Ishikawa (cell line): ENCODE results near the gene MYO5B.

ENCODE experiments used
- CEBPB ChIP-seq: IDR thresholded peaks from 2 replicates; pipeline ENCODE4 v1.6.1; 2012
- CREB1 ChIP-seq: IDR thresholded peaks from 2 replicates; pipeline ENCODE4 v1.6.1; 2012; ENCODE audit warnings: low read depth
- EGR1 ChIP-seq: IDR thresholded peaks from 2 replicates; pipeline ENCODE4 v1.6.1; 2012
- EP300 ChIP-seq: IDR thresholded peaks from 2 replicates; pipeline ENCODE4 v1.6.1; 2012; ENCODE audit warnings: borderline replicate concordance
- FOXM1 ChIP-seq: IDR thresholded peaks from 2 replicates; pipeline ENCODE4 v1.6.1; 2012; ENCODE audit warnings: low read depth, borderline replicate concordance
- MAX ChIP-seq: IDR thresholded peaks from 2 replicates; pipeline ENCODE4 v1.6.1; 2012
- NFIC ChIP-seq: IDR thresholded peaks from 2 replicates; pipeline ENCODE4 v1.6.1; 2012
- RAD21 ChIP-seq: IDR thresholded peaks from 2 replicates; pipeline ENCODE4 v1.6.1; 2012; ENCODE audit warnings: low read depth
- TAF1 ChIP-seq: IDR thresholded peaks from 2 replicates; pipeline ENCODE4 v1.6.1; 2012; ENCODE audit warnings: low read depth, mild to moderate bottlenecking
- TCF12 ChIP-seq: IDR thresholded peaks from 2 replicates; pipeline ENCODE4 v1.6.1; 2012; ENCODE audit warnings: low read depth
- TEAD4 ChIP-seq: IDR thresholded peaks from 2 replicates; pipeline ENCODE4 v1.6.1; 2012
- USF1 ChIP-seq: IDR thresholded peaks from 2 replicates; pipeline ENCODE4 v1.6.1; 2012
- YY1 ChIP-seq: IDR thresholded peaks from 2 replicates; pipeline ENCODE4 v1.6.1; 2012; ENCODE audit warnings: low read depth
- ZBTB7A ChIP-seq: IDR thresholded peaks from 2 replicates; pipeline ENCODE4 v1.6.1; 2012; ENCODE audit warnings: low read depth
- TF ChIP-seq, protein P1 (sequence below): IDR thresholded peaks from 2 replicates; pipeline ENCODE4 v1.6.1; 2012; ENCODE audit warnings: low read depth, mild to moderate bottlenecking

MYO5B gene

GRCh38 chr18:49845629-49846360 lies 349.2 kb downstream of the MYO5B start:
- TF ChIP-seq TEAD4, result no peak
- TF ChIP-seq EP300, result no peak
- TF ChIP-seq NFIC, result no peak
- no peak for TF ChIP-seq EGR1
- no peak for TF ChIP-seq MAX
- no peak for TF ChIP-seq RAD21
- TF ChIP-seq CEBPB, result no peak

DNA sequence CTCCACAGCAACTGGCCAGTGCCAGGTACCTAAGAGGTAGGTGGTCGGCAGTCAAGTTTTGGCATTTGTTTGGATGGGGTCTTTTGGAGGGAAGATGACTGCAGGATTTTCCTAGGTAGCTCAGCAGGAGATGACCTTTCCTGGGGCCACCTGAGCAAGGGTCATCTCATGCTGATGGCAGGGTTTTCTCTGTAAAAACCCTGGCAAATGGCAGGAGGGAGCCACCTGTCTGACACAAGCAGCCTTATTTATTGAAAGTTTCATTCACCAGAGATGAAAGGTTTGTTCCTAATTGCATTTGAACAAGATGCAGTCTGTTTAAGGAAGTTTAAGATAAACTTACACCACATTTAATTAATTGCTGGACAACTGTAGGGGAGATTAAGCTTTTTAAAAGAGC lies 350.0 kb downstream of the MYO5B start:
- TF ChIP-seq CEBPB (no peak), MAX (no peak), EP300 (no peak), USF1 (no peak)
- TF ChIP-seq, protein P1, sequence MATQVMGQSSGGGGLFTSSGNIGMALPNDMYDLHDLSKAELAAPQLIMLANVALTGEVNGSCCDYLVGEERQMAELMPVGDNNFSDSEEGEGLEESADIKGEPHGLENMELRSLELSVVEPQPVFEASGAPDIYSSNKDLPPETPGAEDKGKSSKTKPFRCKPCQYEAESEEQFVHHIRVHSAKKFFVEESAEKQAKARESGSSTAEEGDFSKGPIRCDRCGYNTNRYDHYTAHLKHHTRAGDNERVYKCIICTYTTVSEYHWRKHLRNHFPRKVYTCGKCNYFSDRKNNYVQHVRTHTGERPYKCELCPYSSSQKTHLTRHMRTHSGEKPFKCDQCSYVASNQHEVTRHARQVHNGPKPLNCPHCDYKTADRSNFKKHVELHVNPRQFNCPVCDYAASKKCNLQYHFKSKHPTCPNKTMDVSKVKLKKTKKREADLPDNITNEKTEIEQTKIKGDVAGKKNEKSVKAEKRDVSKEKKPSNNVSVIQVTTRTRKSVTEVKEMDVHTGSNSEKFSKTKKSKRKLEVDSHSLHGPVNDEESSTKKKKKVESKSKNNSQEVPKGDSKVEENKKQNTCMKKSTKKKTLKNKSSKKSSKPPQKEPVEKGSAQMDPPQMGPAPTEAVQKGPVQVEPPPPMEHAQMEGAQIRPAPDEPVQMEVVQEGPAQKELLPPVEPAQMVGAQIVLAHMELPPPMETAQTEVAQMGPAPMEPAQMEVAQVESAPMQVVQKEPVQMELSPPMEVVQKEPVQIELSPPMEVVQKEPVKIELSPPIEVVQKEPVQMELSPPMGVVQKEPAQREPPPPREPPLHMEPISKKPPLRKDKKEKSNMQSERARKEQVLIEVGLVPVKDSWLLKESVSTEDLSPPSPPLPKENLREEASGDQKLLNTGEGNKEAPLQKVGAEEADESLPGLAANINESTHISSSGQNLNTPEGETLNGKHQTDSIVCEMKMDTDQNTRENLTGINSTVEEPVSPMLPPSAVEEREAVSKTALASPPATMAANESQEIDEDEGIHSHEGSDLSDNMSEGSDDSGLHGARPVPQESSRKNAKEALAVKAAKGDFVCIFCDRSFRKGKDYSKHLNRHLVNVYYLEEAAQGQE, result no peak

DNA sequence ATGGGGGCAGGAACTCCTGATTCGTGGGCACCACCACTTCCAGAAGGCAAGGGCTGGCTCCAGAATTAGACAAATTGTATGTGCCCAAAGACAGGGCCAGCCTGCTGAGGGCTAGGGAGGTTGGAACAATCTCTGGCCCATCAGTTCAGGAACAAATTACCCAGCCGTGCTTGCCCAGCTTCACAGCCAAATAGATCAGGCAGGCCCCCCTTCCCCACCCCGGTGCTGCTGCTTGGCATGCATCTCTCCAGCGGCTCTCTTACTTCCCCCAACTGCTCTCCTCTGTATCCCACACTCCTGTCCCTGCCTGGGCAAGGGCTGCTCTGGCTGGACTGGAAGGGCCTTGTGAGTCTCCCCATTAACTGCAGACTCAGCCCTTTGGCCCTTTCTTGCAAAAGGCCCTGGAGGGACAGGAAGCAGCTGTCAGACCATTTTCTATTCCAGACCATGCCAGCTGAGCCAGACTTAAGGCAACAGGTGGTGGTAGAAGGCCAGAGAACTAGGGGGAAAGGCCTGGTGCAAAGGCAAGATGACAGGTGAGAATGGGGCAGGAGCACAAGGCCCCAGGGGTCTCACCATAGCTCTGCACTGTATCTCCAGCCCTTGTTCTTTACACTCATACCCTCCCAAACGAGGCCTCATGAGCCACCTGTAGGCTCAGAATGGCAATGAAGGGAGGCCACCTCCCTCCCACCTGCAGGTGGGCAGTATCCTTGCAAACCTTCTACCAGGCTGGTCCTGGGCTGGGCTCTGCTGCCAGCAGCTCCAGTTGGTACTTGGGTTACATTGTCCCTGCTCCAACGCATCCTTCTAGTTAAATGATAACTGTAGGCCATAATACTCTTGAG lies 350.9 kb downstream of the MYO5B start:
- TF ChIP-seq NFIC, result no peak

DNA sequence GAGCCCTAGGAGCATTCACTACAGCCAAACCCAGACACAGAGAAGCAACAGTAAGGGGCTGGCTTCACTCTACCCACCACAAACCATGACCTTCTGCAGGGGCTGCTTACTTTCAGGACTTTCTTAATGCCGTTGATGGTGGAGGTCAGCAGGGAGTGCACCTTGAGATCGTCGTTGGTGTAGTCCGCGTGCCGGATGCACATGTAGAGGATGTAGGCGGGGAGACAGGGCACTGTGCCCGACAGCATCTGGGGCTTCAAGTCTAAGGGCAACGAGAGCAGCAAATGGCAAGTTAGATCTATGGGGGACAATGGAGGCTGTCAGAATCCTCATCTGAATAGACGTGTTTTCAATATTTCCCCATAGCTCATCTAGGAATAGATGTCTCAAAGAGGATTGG lies 351.8 kb downstream of the MYO5B start:
- no peak for TF ChIP-seq TEAD4
- no peak for TF ChIP-seq YY1
- no peak for TF ChIP-seq EGR1
- no peak for TF ChIP-seq CEBPB
- TF ChIP-seq FOXM1, result no peak
- TF ChIP-seq RAD21, result no peak
- no peak for TF ChIP-seq TCF12

- TF ChIP-seq TAF1, result no peak
- TF ChIP-seq NFIC, result no peak
- TF ChIP-seq EGR1, result no peak
- no peak for TF ChIP-seq CREB1
- TF ChIP-seq YY1, result no peak
- TF ChIP-seq RAD21, result no peak
- TF ChIP-seq, protein P1, result no peak
- no peak for TF ChIP-seq CEBPB
- TF ChIP-seq TCF12, result no peak
- no peak for TF ChIP-seq EP300
Measured at GRCh38 chr18:49842656-49843055, 352.3 kb downstream of the MYO5B start.

DNA sequence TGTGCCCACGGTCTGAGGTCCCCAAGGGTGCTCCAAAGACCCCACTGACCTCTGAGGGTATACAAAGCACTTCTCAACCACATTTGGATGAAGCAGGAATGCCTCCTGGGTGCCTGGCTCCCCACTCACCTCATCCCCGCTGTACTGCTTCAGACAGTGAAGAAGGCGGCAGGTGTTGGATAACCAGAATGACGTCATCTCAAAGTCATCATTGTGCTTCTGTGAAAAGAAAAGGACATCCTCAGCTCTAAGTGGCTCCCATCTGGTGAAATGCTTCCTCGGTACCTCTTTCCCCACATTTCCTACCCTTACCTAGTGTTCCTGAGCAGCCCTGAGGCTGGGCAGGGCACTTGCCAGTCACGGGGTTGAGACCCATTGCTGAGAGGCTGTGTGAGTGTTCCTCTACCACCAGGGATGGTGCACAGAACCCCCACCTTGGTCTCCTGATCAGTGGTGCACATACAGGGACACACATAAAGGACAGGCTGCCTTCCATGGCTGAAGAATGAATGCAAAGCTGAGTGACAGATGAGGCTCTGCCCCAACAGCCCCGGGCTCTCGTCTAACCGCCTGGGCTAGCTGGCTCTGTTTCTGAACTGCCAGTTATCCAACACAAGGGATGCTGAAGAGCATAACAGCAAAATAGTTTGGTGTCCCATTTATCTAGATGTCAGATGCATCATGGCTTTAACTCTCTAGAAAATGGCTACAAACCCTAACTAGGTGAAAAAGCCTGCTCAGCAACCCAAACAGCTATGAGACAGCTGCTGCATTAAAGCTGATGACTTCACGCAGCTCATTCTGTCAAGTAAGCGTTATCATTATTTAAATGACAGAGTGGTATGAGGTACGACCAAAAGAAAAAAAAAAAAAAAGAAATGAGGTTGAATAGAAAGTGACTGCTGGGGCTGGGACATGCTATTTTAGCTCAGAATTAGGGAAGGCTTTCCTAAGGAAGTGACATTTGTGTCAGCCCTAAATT lies 353.4 kb downstream of the MYO5B start:
- TF ChIP-seq MAX (no peak), FOXM1 (no peak), NFIC (no peak), YY1 (no peak), TAF1 (no peak), RAD21 (no peak), EGR1 (no peak), CREB1 (no peak), TCF12 (no peak), EP300 (no peak), ZBTB7A (no peak), CEBPB (no peak)
- TF ChIP-seq, protein P1, result no peak
